ENCODE results near the gene IFNL1. TPM values are rescaled to one million over a fixed set of nuclear protein-coding genes. Genes with fewer than 3 reads are reported as not detected.

IFNL1 gene
- total RNA-seq, 1 experiment from 2014 or later = not detected

DNA sequence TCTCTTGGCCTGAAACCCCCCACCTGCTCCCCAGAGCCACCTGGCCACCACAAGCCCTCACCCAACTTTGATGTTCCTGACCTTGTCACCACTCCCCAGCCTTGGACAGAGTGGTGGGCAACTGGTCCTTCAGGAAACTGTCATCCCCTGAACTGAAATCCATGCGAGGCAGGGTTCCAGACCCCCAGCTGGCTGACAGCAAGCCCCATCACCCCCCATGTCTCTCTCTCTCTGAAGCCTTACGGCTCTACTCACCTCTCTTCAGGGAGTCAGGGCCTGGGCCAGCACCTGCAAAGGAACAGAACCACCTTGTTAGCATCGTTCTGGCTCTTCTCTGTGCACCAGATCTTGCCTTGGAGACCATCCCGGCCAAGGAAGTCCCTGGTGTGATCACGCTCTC lies 21.9 kb downstream of the IFNL1 start:
- Mint-ChIP-seq H3K36me3 (ENCODE audit: insufficient read depth, unreplicated experiment) (no peaks in the 10 kb centered on the region), H3K27ac (ENCODE audit: low read depth, unreplicated experiment) (no peak overlapping the region), H3K9me3 (ENCODE audit: unreplicated experiment) (no peaks in the 10 kb centered on the region), H3K4me1 (ENCODE audit: insufficient read depth, unreplicated experiment) (no peaks in the 10 kb centered on the region), H3K27me3 (ENCODE audit: insufficient read depth, unreplicated experiment) (peaks cover 12% of the 10 kb centered on the region), H3K4me3 (ENCODE audit: unreplicated experiment) (no peak overlapping the region)
- TF ChIP-seq, protein P1, sequence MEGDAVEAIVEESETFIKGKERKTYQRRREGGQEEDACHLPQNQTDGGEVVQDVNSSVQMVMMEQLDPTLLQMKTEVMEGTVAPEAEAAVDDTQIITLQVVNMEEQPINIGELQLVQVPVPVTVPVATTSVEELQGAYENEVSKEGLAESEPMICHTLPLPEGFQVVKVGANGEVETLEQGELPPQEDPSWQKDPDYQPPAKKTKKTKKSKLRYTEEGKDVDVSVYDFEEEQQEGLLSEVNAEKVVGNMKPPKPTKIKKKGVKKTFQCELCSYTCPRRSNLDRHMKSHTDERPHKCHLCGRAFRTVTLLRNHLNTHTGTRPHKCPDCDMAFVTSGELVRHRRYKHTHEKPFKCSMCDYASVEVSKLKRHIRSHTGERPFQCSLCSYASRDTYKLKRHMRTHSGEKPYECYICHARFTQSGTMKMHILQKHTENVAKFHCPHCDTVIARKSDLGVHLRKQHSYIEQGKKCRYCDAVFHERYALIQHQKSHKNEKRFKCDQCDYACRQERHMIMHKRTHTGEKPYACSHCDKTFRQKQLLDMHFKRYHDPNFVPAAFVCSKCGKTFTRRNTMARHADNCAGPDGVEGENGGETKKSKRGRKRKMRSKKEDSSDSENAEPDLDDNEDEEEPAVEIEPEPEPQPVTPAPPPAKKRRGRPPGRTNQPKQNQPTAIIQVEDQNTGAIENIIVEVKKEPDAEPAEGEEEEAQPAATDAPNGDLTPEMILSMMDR (IDR thresholded peaks at IDR 0.05; ENCODE audit: unreplicated experiment) = no peak
- POLR2A ChIA-PET = no interaction called here
- DNase-seq (ENCODE audit: unreplicated experiment) = no peak
- BruUV-seq (replicated peaks) = no TSS peak
- intact Hi-C loops (cut with micrococcal nuclease) = no loop called here
- CTCF ChIA-PET = no interaction called here

DNA sequence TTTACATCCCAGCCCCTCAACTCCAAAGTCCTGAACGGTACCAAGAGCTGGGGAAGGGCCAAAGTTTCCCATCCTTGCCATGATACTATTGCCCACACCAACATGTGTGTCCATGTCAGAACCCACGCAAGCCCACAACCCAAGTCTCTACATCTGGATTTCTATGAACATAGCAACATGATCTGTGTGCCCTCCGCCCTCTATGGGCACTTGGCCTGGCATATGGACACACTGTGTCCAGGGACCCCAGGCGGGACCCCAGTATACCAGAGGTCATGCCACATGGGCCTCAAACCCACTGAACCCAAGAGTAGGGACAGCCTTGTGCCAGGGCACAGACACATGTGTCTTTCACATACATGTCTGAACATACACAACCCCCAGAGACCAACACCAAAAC lies 22.5 kb downstream of the IFNL1 start:
- TF ChIP-seq, protein P1 (IDR thresholded peaks at IDR 0.05; ENCODE audit: unreplicated experiment) = no peak
- H3K9me3 Mint-ChIP-seq (ENCODE audit: unreplicated experiment) = no peaks in the 10 kb centered on the region
- H3K4me1 Mint-ChIP-seq (ENCODE audit: insufficient read depth, unreplicated experiment) = no peaks in the 10 kb centered on the region
- ChIA-PET CTCF (no interaction called here), POLR2A (no interaction called here)
- intact Hi-C loops (cut with micrococcal nuclease) = no loop called here
- DNase-seq (ENCODE audit: unreplicated experiment) = no peak
- peak overlapping the region; percentile 4 for H3K4me3 Mint-ChIP-seq (ENCODE audit: unreplicated experiment)
- no peak overlapping the region for H3K27ac Mint-ChIP-seq (ENCODE audit: low read depth, unreplicated experiment)
- H3K36me3 Mint-ChIP-seq (ENCODE audit: insufficient read depth, unreplicated experiment) = no peaks in the 10 kb centered on the region
- peaks cover 12% of the 10 kb centered on the region for H3K27me3 Mint-ChIP-seq (ENCODE audit: insufficient read depth, unreplicated experiment)
- no TSS peak for BruUV-seq (replicated peaks)

DNA sequence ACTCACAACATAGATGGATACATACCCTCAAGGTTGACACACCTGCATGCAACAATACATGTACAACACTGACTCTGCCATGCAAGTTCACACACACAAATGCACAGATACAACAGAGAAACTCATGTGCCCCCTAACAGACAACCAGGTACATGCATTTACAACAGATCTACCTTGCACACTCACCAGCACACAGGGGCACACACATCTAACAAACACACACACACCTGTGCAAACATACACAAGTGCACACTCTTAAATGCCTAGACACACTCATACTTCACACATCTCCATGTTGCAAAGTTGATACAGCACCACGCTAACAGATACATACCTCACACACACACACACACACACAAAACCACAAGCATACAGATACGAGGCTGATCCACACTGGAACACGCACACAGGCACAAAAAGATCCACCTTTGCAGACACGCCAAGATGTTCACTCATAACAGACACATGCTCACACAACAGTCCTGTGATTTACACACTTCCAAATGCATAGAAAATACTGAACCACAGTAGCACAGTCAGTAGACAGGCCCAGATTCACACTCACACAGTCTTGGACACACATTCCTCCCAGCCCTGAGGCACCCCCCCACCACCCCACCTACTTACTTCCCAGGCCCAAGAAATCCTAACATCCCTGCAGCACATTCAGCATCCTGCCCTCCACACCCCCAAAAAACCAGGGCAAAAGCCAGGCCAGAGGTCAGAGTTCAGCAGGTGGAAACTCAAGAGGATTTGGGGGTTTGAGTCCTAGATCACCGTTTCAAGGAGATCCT lies 23.1 kb downstream of the IFNL1 start:
- Mint-ChIP-seq H3K9me3 (ENCODE audit: unreplicated experiment) (no peaks in the 10 kb centered on the region), H3K36me3 (ENCODE audit: insufficient read depth, unreplicated experiment) (no peaks in the 10 kb centered on the region), H3K4me1 (ENCODE audit: insufficient read depth, unreplicated experiment) (no peaks in the 10 kb centered on the region), H3K4me3 (ENCODE audit: unreplicated experiment) (peak overlapping the region; percentile 4), H3K27me3 (ENCODE audit: insufficient read depth, unreplicated experiment) (peaks cover 12% of the 10 kb centered on the region), H3K27ac (ENCODE audit: low read depth, unreplicated experiment) (no peak overlapping the region)
- DNase-seq (ENCODE audit: unreplicated experiment) = no peak
- intact Hi-C loops (cut with micrococcal nuclease) = no loop called here
- POLR2A ChIA-PET = no interaction called here
- BruUV-seq (replicated peaks) = no TSS peak
- TF ChIP-seq, protein P1 (IDR thresholded peaks at IDR 0.05; ENCODE audit: unreplicated experiment) = no peak
- CTCF ChIA-PET = no interaction called here

GRCh38 chr19:39319892-39320248 lies 23.7 kb downstream of the IFNL1 start:
- no peak for DNase-seq (ENCODE audit: unreplicated experiment)
- BruUV-seq (replicated peaks) = no TSS peak
- H3K9me3 Mint-ChIP-seq (ENCODE audit: unreplicated experiment) = no peaks in the 10 kb centered on the region
- ChIA-PET POLR2A (no interaction called here), CTCF (interaction anchor here (0.6 kb wide), 1 partner anchor 140 kb away, joined by 3 read pairs; no protein-coding TSS in a partner anchor)
- intact Hi-C loops (cut with micrococcal nuclease) = loop anchor here (10.0 kb wide), 1 partner anchor 125 kb away; the partner anchor contains the start of gene NCCRP1
- H3K4me3 Mint-ChIP-seq (ENCODE audit: unreplicated experiment) = peak overlapping the region; percentile 61
- TF ChIP-seq, protein P1 (IDR thresholded peaks at IDR 0.05; ENCODE audit: unreplicated experiment) = no peak
- H3K27ac Mint-ChIP-seq (ENCODE audit: low read depth, unreplicated experiment) = no peak overlapping the region
- no peaks in the 10 kb centered on the region for H3K4me1 Mint-ChIP-seq (ENCODE audit: insufficient read depth, unreplicated experiment)
- peaks cover 12% of the 10 kb centered on the region for H3K27me3 Mint-ChIP-seq (ENCODE audit: insufficient read depth, unreplicated experiment)
- no peaks in the 10 kb centered on the region for H3K36me3 Mint-ChIP-seq (ENCODE audit: insufficient read depth, unreplicated experiment)
